Activated CD4-positive, alpha-beta T cell treated with anti-CD3 and anti-CD28 coated beads for 36 hours (primary cell): ENCODE data around the gene NR3C2. TPM values are rescaled to one million over a fixed set of nuclear protein-coding genes. Genes with fewer than 3 reads are reported as not detected.

Source experiments
- ATAC-seq: fragments of 200-7000 bp; cut with Tn5 transposase; one replicate; pipeline ENCODE4 v1.10.0; 2021; ENCODE audit warnings: mild to moderate bottlenecking, moderate library complexity
- CTCF ChIA-PET: fragments of 350-600 bp; sonication (Branson Sonifier 250); formaldehyde crosslinking; loops from one replicate; lab custom pipeline; 2021; ENCODE audit warnings: antibody characterized with exemption; lab: Charles Lee
- POLR2A ChIA-PET: fragments of 350-600 bp; sonication (Branson Sonifier 250); formaldehyde crosslinking; loops from one replicate; lab custom pipeline; 2021; ENCODE audit warnings: antibody characterized with exemption, inconsistent platforms; lab: Charles Lee
- DNase-seq: peaks from one replicate; pipeline ENCODE4 v3.0.0-alpha.2; 2020
- H3K27ac Mint-ChIP-seq: one replicate; pipeline ENCODE4 v1.8.0; 2021; ENCODE audit warnings: mixed read lengths
- H3K27me3 Mint-ChIP-seq: one replicate; pipeline ENCODE4 v1.8.0; 2021; ENCODE audit warnings: mixed read lengths
- H3K36me3 Mint-ChIP-seq: one replicate; pipeline ENCODE4 v1.8.0; 2021; ENCODE audit warnings: low read depth, mixed read lengths
- H3K4me1 Mint-ChIP-seq: one replicate; pipeline ENCODE4 v1.8.0; 2021; ENCODE audit warnings: mixed read lengths
- H3K4me3 Mint-ChIP-seq: one replicate; pipeline ENCODE4 v1.8.0; 2021; ENCODE audit warnings: mild to moderate bottlenecking, moderate library complexity, mixed read lengths
- H3K9me3 Mint-ChIP-seq: one replicate; pipeline ENCODE4 v1.8.0; 2021; ENCODE audit warnings: low read depth, mixed read lengths
- intact Hi-C, 2 experiments: fragments of 100-400 bp; cut with DNase I in 1 of 2; cut with micrococcal nuclease in 1 of 2; formaldehyde crosslinking; loops; one replicate each; pipeline versions ENCODE4 v1.14.2 to v1.15.1; 2022 to 2024; cut with DNase I, micrococcal nuclease
- total RNA-seq, 2 experiments: library from RNA; stranded (reverse); gene quantifications; one replicate each; pipeline ENCODE4 v1.2.3, GENCODE V29; 2021

NR3C2 gene
- total RNA-seq, 2 experiments from 2014 or later, result 3.7 to 5.8 TPM

- DNase-seq (no peak), ATAC-seq (no peak)
- Mint-ChIP-seq H3K27ac (no peak overlapping the region), H3K27me3 (no peaks in the 10 kb centered on the region), H3K4me1 (peaks cover 71% of the 10 kb centered on the region), H3K4me3 (no peak overlapping the region), H3K36me3 (peaks cover 4% of the 10 kb centered on the region), H3K9me3 (no peaks in the 10 kb centered on the region)
- POLR2A ChIA-PET, result no interaction called here
- intact Hi-C loops, result no loop called here
- CTCF ChIA-PET, result interaction anchor here (0.9 kb wide), 1 partner anchor 11 kb away, joined by 3 read pairs; no protein-coding TSS in a partner anchor
Measured at GRCh38 chr4:148435654-148436406, 6.4 kb downstream of the NR3C2 start.

GRCh38 chr4:148434075-148434773, 8.0 kb downstream of the NR3C2 start:
- H3K9me3 Mint-ChIP-seq, result no peaks in the 10 kb centered on the region
- H3K27me3 Mint-ChIP-seq, result no peaks in the 10 kb centered on the region
- DNase-seq (no peak), ATAC-seq (peak; percentile 66)
- peaks cover 65% of the 10 kb centered on the region for H3K4me1 Mint-ChIP-seq
- H3K36me3 Mint-ChIP-seq, result peaks cover 4% of the 10 kb centered on the region
- intact Hi-C loops, result no loop called here
- H3K27ac Mint-ChIP-seq, result no peak overlapping the region
- CTCF ChIA-PET, result interaction anchor here (0.8 kb wide), 1 partner anchor 9 kb away, joined by 3 read pairs; the partner anchor contains the start of gene NR3C2
- POLR2A ChIA-PET, result no interaction called here
- no peak overlapping the region for H3K4me3 Mint-ChIP-seq

DNA sequence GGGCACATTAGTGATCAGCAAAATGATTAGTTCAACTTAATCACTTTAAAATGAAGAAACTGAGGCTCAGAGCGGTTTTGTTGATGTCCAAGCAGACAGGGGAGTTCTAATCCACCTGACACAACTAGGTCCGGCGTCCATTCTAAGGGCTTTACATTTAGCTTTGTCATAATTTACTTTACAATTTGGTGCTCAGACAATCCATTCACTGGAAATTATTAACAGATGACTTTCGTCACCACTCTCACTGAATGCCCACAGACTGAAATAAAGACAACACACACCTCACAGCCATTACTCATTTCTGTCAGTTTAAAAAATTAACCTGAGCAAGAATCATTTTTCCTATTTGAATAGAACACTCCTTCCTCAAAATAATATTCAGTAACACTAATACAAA, 10.8 kb downstream of the NR3C2 start:
- H3K27me3 Mint-ChIP-seq, result no peaks in the 10 kb centered on the region
- peaks cover 71% of the 10 kb centered on the region for H3K4me1 Mint-ChIP-seq
- CTCF ChIA-PET, result interaction anchor here (0.6 kb wide), 1 partner anchor 12 kb away, joined by 3 read pairs; no protein-coding TSS in a partner anchor

GRCh38 chr4:148430854-148431253, 11.4 kb downstream of the NR3C2 start:
- Mint-ChIP-seq H3K4me3 (no peak overlapping the region), H3K4me1 (peaks cover 71% of the 10 kb centered on the region), H3K9me3 (no peaks in the 10 kb centered on the region), H3K27ac (no peak overlapping the region), H3K36me3 (peaks cover 2% of the 10 kb centered on the region), H3K27me3 (no peaks in the 10 kb centered on the region)
- ATAC-seq, result no peak
- intact Hi-C loops, result no loop called here
- ChIA-PET CTCF (interaction anchor here (0.6 kb wide), 1 partner anchor 12 kb away, joined by 3 read pairs; no protein-coding TSS in a partner anchor), POLR2A (no interaction called here)
- no peak for DNase-seq

More for the DNA sequence above, 10.8 kb downstream of the NR3C2 start:
- Mint-ChIP-seq H3K9me3 (no peaks in the 10 kb centered on the region), H3K36me3 (peaks cover 4% of the 10 kb centered on the region), H3K4me3 (no peak overlapping the region), H3K27ac (no peak overlapping the region)
- POLR2A ChIA-PET, result no interaction called here
- ATAC-seq, result no peak
- no peak for DNase-seq
- intact Hi-C loops, result no loop called here

- intact Hi-C loops, result no loop called here
- Mint-ChIP-seq H3K4me1 (peaks cover 65% of the 10 kb centered on the region), H3K27ac (no peak overlapping the region), H3K9me3 (no peaks in the 10 kb centered on the region), H3K36me3 (no peaks in the 10 kb centered on the region), H3K27me3 (no peaks in the 10 kb centered on the region), H3K4me3 (no peak overlapping the region)
- ATAC-seq, result no peak
- ChIA-PET CTCF (no interaction called here), POLR2A (no interaction called here)
- DNase-seq, result no peak
Measured at GRCh38 chr4:148429206-148429605, 13.0 kb downstream of the NR3C2 start.

GRCh38 chr4:148426643-148427042, 15.6 kb downstream of the NR3C2 start:
- DNase-seq, result no peak
- POLR2A ChIA-PET, result no interaction called here

GRCh38 chr4:148425327-148426110, 16.7 kb downstream of the NR3C2 start:
- intact Hi-C loops, result no loop called here
- Mint-ChIP-seq H3K4me1 (peaks cover 65% of the 10 kb centered on the region), H3K36me3 (no peaks in the 10 kb centered on the region), H3K9me3 (no peaks in the 10 kb centered on the region), H3K27ac (no peak overlapping the region), H3K27me3 (no peaks in the 10 kb centered on the region), H3K4me3 (no peak overlapping the region)
- ChIA-PET CTCF (no interaction called here), POLR2A (no interaction called here)
- ATAC-seq, result no peak
- DNase-seq, result no peak

More at GRCh38 chr4:148426643-148427042, 15.6 kb downstream of the NR3C2 start:
- no peak overlapping the region for H3K4me3 Mint-ChIP-seq
- no peaks in the 10 kb centered on the region for H3K9me3 Mint-ChIP-seq
- no peaks in the 10 kb centered on the region for H3K36me3 Mint-ChIP-seq
- CTCF ChIA-PET, result no interaction called here
- no peak for ATAC-seq
- H3K27ac Mint-ChIP-seq, result no peak overlapping the region
- H3K27me3 Mint-ChIP-seq, result no peaks in the 10 kb centered on the region
- H3K4me1 Mint-ChIP-seq, result peaks cover 68% of the 10 kb centered on the region
- intact Hi-C loops, result no loop called here

DNA sequence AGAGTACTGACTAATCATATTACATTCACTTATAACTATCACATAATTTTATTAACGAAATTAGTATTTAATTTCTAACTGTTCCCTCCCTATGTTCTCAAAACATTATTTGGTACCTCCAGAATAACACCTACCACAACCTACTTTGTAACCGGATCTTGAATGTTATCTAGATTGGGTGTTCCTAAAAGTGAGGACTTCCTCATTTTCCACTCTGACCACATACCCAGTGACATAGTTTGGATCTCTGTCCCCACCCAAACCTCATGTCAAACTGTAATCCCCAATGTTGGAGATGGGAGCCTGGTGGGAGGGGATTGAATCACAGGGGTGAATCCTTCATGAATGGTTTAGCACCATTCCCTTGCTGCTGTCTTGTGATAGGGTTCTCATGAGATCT, 21.8 kb downstream of the NR3C2 start:
- no peak overlapping the region for H3K27ac Mint-ChIP-seq
- no peaks in the 10 kb centered on the region for H3K9me3 Mint-ChIP-seq
- H3K27me3 Mint-ChIP-seq, result no peaks in the 10 kb centered on the region
- ChIA-PET POLR2A (no interaction called here), CTCF (no interaction called here)
- DNase-seq (no peak), ATAC-seq (no peak)
- no peaks in the 10 kb centered on the region for H3K36me3 Mint-ChIP-seq
- intact Hi-C loops, result no loop called here
- no peak overlapping the region for H3K4me3 Mint-ChIP-seq
- peaks cover 64% of the 10 kb centered on the region for H3K4me1 Mint-ChIP-seq

- H3K4me3 Mint-ChIP-seq, result no peak overlapping the region
- H3K36me3 Mint-ChIP-seq, result no peaks in the 10 kb centered on the region
- peaks cover 52% of the 10 kb centered on the region for H3K4me1 Mint-ChIP-seq
- CTCF ChIA-PET, result no interaction called here
- ATAC-seq (no peak), DNase-seq (no peak)
- H3K27me3 Mint-ChIP-seq, result no peaks in the 10 kb centered on the region
- no peak overlapping the region for H3K27ac Mint-ChIP-seq
- no peaks in the 10 kb centered on the region for H3K9me3 Mint-ChIP-seq
- POLR2A ChIA-PET, result no interaction called here
- intact Hi-C loops, result no loop called here
Measured at GRCh38 chr4:148415500-148415899, 26.7 kb downstream of the NR3C2 start.

DNA sequence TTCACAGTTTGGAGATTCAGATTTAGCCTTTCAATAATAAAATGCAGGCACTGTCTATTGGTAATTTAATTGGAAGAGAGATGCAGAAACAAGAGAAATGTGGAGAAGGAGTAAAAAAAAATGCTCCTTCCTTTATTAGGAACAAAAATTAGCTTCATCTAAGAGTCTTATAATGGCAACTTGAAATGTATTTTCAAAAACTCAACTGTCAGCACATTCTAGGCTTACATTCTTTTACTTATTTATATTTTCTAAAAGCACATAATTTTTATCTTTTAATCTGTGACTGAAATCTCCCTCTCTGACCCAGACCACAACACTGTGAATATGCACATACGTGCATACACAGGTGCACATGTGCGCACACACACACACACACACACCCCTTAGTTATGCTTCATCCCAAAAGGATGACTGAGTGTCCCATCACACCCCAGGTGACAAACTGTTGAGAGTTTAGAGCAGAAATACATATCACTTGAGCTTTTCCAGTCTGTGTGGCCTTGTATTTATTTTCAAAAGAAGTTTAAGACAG, 29.7 kb downstream of the NR3C2 start:
- ATAC-seq, result no peak
- ChIA-PET POLR2A (no interaction called here), CTCF (interaction anchor here (1.0 kb wide), 1 partner anchor 16 kb away, joined by 3 read pairs; no protein-coding TSS in a partner anchor)
- intact Hi-C loops, result no loop called here
- Mint-ChIP-seq H3K36me3 (no peaks in the 10 kb centered on the region), H3K4me3 (no peak overlapping the region), H3K27me3 (no peaks in the 10 kb centered on the region), H3K9me3 (no peaks in the 10 kb centered on the region), H3K4me1 (peaks cover 31% of the 10 kb centered on the region), H3K27ac (no peak overlapping the region)
- DNase-seq, result no peak

DNA sequence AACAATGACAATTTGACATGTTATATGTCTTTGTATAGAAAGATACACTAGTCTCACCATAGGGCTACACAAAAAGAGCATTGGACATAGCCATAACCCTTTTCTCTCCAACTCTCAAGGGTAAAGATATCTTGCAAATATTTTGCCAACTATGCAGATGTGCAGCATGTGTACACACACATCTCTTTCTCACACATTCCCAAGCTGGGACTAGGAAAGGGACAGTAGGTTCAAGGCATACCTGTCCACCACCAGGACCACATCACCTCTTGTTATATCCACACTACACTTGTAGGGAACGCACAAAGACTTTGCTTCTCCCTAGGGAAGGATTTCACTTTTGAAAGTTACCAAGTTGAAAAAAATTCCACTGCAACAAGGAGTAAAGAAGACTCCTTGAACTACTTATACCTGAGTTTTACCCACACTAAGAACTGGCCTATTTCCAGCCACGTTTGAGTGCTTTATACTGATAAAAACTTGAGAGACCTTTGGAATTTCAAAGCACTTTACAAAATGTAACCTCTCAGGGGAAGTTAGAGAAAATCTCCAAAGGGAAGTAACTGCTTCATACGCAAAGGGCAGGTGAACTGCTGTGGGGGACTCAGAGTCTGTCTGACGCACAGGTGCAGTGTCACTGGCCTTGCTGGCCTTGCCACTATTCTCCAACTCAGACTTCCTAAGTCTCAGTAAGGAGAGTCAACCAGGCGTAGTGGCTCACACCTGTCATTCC, 36.9 kb downstream of the NR3C2 start:
- ATAC-seq, result no peak
- Mint-ChIP-seq H3K27me3 (no peaks in the 10 kb centered on the region), H3K27ac (no peak overlapping the region), H3K4me3 (no peak overlapping the region), H3K4me1 (peaks cover 6% of the 10 kb centered on the region), H3K9me3 (no peaks in the 10 kb centered on the region), H3K36me3 (no peaks in the 10 kb centered on the region)
- intact Hi-C loops, result no loop called here
- DNase-seq, result no peak
- ChIA-PET CTCF (no interaction called here), POLR2A (no interaction called here)
